ENCODE data around the gene OPTC. TPM values are rescaled to one million over a fixed set of nuclear protein-coding genes. Genes with fewer than 3 reads are reported as not detected.

The OPTC gene
- total RNA-seq, 2 donors from 2014 or later: 0.26 to 0.42 TPM

DNA sequence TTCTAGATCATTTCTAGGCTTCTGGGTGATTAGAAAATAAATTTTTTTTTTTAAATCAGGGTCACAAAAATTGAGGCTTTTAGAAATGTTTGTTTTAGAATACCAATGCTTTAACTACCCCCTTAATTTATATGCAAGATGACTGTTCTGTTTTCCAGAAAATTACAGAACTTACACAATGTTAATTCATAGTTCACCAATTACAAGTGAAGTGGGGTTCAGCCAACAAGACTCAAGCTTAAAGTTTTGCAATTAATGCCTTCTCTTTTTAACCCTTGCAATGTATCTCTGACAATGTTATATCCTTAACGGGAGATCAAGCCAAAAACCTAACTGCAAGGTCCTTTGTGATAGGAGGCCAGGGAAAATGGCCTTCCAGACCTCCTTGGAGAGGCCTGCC, 12.8 kb upstream of the OPTC start:
- Histone ChIP-seq H3K27me3 (ENCODE audit: control insufficient read depth, insufficient read depth, low read length, poor library complexity, severe bottlenecking) (no peaks in the 10 kb centered on the region), H3K9me3 (ENCODE audit: control insufficient read depth, low read length) (no peaks in the 10 kb centered on the region), H3K36me3 (ENCODE audit: control insufficient read depth, insufficient read depth, low read length) (no peaks in the 10 kb centered on the region), H3K9ac (ENCODE audit: extremely low read depth, low read length, poor library complexity, severe bottlenecking) (no peak overlapping the region), H3K4me1 (ENCODE audit: control insufficient read depth, insufficient read depth, low read length) (peaks cover 6% of the 10 kb centered on the region), H3K4me3 (ENCODE audit: low read length) (no peak overlapping the region), H3K27ac (ENCODE audit: low read depth, low read length) (no peak overlapping the region)
- H3K27me3 Mint-ChIP-seq (ENCODE audit: insufficient read depth): peaks cover 4% of the 10 kb centered on the region
- TF ChIP-seq, protein P1, sequence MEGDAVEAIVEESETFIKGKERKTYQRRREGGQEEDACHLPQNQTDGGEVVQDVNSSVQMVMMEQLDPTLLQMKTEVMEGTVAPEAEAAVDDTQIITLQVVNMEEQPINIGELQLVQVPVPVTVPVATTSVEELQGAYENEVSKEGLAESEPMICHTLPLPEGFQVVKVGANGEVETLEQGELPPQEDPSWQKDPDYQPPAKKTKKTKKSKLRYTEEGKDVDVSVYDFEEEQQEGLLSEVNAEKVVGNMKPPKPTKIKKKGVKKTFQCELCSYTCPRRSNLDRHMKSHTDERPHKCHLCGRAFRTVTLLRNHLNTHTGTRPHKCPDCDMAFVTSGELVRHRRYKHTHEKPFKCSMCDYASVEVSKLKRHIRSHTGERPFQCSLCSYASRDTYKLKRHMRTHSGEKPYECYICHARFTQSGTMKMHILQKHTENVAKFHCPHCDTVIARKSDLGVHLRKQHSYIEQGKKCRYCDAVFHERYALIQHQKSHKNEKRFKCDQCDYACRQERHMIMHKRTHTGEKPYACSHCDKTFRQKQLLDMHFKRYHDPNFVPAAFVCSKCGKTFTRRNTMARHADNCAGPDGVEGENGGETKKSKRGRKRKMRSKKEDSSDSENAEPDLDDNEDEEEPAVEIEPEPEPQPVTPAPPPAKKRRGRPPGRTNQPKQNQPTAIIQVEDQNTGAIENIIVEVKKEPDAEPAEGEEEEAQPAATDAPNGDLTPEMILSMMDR (conservative IDR thresholded peaks at IDR 0.05): no peak
- H3K9me3 Mint-ChIP-seq: no peaks in the 10 kb centered on the region
- DNase-seq: no peak
- no peaks in the 10 kb centered on the region for H3K36me3 Mint-ChIP-seq (ENCODE audit: low read depth)
- 88% methylated on average over 1 of the region's 1 CpG; no CpG with 5 or more reads in 1 of the 2 experiments for WGBS, 2 experiments (ENCODE audit: insufficient coverage in 1 of 2, insufficient read length in 1 of 2)
- H3K27ac Mint-ChIP-seq: no peak overlapping the region
- peaks cover 18% of the 10 kb centered on the region for H3K4me1 Mint-ChIP-seq
- no peak overlapping the region for H3K4me3 Mint-ChIP-seq

DNA sequence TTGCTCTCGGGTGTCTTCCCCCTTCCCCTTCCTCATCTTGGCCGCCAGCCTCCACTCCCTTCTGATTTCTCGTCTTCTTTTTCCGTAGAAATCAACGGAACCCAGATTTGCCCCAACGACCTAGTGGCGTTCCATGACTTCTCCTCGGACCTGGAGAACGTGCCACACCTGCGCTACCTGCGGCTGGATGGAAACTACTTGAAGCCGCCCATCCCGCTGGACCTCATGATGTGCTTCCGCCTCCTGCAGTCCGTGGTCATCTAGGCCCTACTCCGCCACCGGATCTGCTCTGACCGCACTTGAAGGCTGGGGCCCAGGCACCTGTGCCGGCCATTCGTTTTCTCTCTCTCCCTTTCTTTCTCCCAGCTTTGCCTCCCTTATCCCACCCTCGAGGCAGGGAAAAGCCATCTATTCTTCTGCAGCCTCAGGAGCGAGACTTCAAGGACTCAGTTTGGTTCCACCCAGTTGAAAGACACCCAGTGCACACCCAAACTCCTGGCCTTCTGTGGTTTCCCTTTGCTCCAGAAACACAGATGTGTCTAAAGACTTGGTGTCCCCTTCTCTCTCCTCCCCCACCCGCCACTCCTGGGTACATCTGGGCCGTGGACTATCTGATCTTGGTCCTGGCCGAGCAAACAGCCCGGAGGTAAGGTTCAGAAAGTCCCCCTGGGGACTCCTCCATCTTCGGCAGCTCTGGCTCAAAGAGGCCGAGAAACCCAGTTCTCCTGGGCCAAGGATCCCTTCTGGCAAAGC, 7.2 kb upstream of the OPTC start:
- H3K27me3 Mint-ChIP-seq (ENCODE audit: insufficient read depth): peaks cover 2% of the 10 kb centered on the region
- Histone ChIP-seq H3K27ac (ENCODE audit: low read depth, low read length) (no peak overlapping the region), H3K4me3 (ENCODE audit: low read length) (no peak overlapping the region), H3K9me3 (ENCODE audit: control insufficient read depth, low read length) (no peaks in the 10 kb centered on the region), H3K4me1 (ENCODE audit: control insufficient read depth, insufficient read depth, low read length) (no peaks in the 10 kb centered on the region), H3K27me3 (ENCODE audit: control insufficient read depth, insufficient read depth, low read length, poor library complexity, severe bottlenecking) (no peaks in the 10 kb centered on the region), H3K9ac (ENCODE audit: extremely low read depth, low read length, poor library complexity, severe bottlenecking) (no peak overlapping the region), H3K36me3 (ENCODE audit: control insufficient read depth, insufficient read depth, low read length) (no peaks in the 10 kb centered on the region)
- H3K36me3 Mint-ChIP-seq (ENCODE audit: low read depth): no peaks in the 10 kb centered on the region
- no peaks in the 10 kb centered on the region for H3K9me3 Mint-ChIP-seq
- H3K4me1 Mint-ChIP-seq: peaks cover 22% of the 10 kb centered on the region
- peak overlapping the region; percentile 94 for H3K27ac Mint-ChIP-seq
- H3K4me3 Mint-ChIP-seq: peak overlapping the region; percentile 64
- 92 to 94% methylated on average over 26 to 28 of the region's 28 CpGs for WGBS, 2 experiments (ENCODE audit: insufficient coverage in 1 of 2, insufficient read length in 1 of 2)
- TF ChIP-seq, protein P1 (conservative IDR thresholded peaks at IDR 0.05): no peak
- no peak for DNase-seq

DNA sequence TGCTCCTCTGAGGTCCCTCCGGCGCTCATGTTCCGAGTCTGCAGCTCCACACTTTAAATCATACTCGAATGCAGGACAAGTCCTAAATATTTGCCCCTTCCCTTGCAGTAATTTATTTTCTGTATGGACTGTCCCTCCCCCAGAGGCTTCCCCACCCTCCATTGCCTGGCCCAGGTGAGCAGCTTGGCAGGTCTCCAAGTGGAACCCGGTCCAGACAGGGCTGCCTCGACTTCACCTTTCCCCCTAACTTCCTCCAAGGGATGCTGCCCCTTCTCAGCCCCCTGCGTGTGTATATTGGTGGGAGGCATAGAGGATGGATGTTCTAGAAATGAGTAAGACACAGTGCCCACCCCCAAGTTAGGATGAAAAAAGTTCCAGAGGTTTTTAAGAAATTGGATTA, 5.4 kb upstream of the OPTC start:
- no peak overlapping the region for H3K4me3 Mint-ChIP-seq
- H3K27me3 Mint-ChIP-seq (ENCODE audit: insufficient read depth): peaks cover 6% of the 10 kb centered on the region
- no peaks in the 10 kb centered on the region for H3K9me3 Mint-ChIP-seq
- TF ChIP-seq, protein P1 (conservative IDR thresholded peaks at IDR 0.05): no peak
- no peak overlapping the region for H3K4me3 ChIP-seq (ENCODE audit: low read length)
- 87% methylated on average over 7 of the region's 7 CpGs; no CpG with 5 or more reads in 1 of the 2 experiments for WGBS, 2 experiments (ENCODE audit: insufficient coverage in 1 of 2, insufficient read length in 1 of 2)
- H3K27me3 ChIP-seq (ENCODE audit: control insufficient read depth, insufficient read depth, low read length, poor library complexity, severe bottlenecking): no peaks in the 10 kb centered on the region
- no peaks in the 10 kb centered on the region for H3K36me3 Mint-ChIP-seq (ENCODE audit: low read depth)
- no peak overlapping the region for H3K9ac ChIP-seq (ENCODE audit: extremely low read depth, low read length, poor library complexity, severe bottlenecking)
- H3K4me1 Mint-ChIP-seq: peaks cover 26% of the 10 kb centered on the region
- no peaks in the 10 kb centered on the region for H3K9me3 ChIP-seq (ENCODE audit: control insufficient read depth, low read length)
- no peak overlapping the region for H3K27ac Mint-ChIP-seq
- H3K4me1 ChIP-seq (ENCODE audit: control insufficient read depth, insufficient read depth, low read length): no peaks in the 10 kb centered on the region
- H3K27ac ChIP-seq (ENCODE audit: low read depth, low read length): no peak overlapping the region
- DNase-seq: no peak
- H3K36me3 ChIP-seq (ENCODE audit: control insufficient read depth, insufficient read depth, low read length): no peaks in the 10 kb centered on the region
